H9 (cell line): Measurements from ENCODE around the gene KRT12. TPM values are rescaled to one million over a fixed set of nuclear protein-coding genes. Genes with fewer than 3 reads are reported as not detected.

Source experiments
- DNase-seq: peaks from one replicate; pipeline ENCODE4 v3.0.0-alpha.2; 2017
- H2AFZ ChIP-seq: one replicate; pipeline ENCODE4 v1.6.1; 2013; ENCODE audit warnings: mild to moderate bottlenecking, low read length, control low read depth, moderate library complexity
- H2AK5ac ChIP-seq: 2 replicates; pipeline ENCODE4 v1.6.1; 2013; ENCODE audit warnings: low read length, control low read depth, mixed read lengths; ENCODE audit not compliant: insufficient read length
- H2BK120ac ChIP-seq: one replicate; pipeline ENCODE4 v1.6.1; 2013; ENCODE audit warnings: low read depth, mild to moderate bottlenecking, low read length, control low read depth, inconsistent platforms; ENCODE audit not compliant: poor library complexity, severe bottlenecking
- H2BK12ac ChIP-seq: 2 replicates; pipeline ENCODE4 v1.6.1; 2013; ENCODE audit warnings: low read length, control low read depth, mixed read lengths, low read depth; ENCODE audit not compliant: insufficient read length
- H2BK15ac ChIP-seq: 2 replicates; pipeline ENCODE4 v1.6.1; 2013; ENCODE audit warnings: low read depth, low read length, control low read depth
- H2BK20ac ChIP-seq: one replicate; pipeline ENCODE4 v1.6.1; 2013; ENCODE audit warnings: low read depth, mild to moderate bottlenecking, low read length, control low read depth, inconsistent platforms; ENCODE audit not compliant: poor library complexity, severe bottlenecking
- H2BK5ac ChIP-seq: 2 replicates; pipeline ENCODE4 v1.6.1; 2013; ENCODE audit warnings: low read length, control low read depth, mixed read lengths; ENCODE audit not compliant: insufficient read length
- H3K14ac ChIP-seq: 2 replicates; pipeline ENCODE4 v1.6.1; 2013; ENCODE audit warnings: low read length, control low read depth; ENCODE audit not compliant: insufficient read depth
- H3K18ac ChIP-seq: 2 replicates; pipeline ENCODE4 v1.6.1; 2013; ENCODE audit warnings: low read depth, mild to moderate bottlenecking, mixed read lengths, low read length, control low read depth; ENCODE audit not compliant: insufficient read length
- H3K23ac ChIP-seq: 2 replicates; pipeline ENCODE4 v1.6.1; 2013; ENCODE audit warnings: low read length, control low read depth, mixed read lengths, low read depth; ENCODE audit not compliant: insufficient read length
- H3K23me2 ChIP-seq: 2 replicates; pipeline ENCODE4 v1.6.1; 2013; ENCODE audit warnings: low read depth, mild to moderate bottlenecking, mixed read lengths, low read length, control low read depth; ENCODE audit not compliant: insufficient read length, poor library complexity, severe bottlenecking
- H3K27ac ChIP-seq: 2 replicates; pipeline ENCODE4 v1.5.1; 2013; ENCODE audit warnings: low read length, control low read depth, mixed read lengths, low read depth; ENCODE audit not compliant: insufficient read length
- H3K27me3 ChIP-seq: 2 replicates; pipeline ENCODE4 v1.6.1; 2013; ENCODE audit warnings: low read length, control low read depth, inconsistent platforms; ENCODE audit not compliant: insufficient read depth
- H3K4ac ChIP-seq: 2 replicates; pipeline ENCODE4 v1.6.1; 2013; ENCODE audit warnings: low read depth, mild to moderate bottlenecking, control low read depth, inconsistent platforms, low read length, moderate library complexity
- H3K4me1 ChIP-seq: 2 replicates; pipeline ENCODE4 v1.6.1; 2013; ENCODE audit warnings: low read length, control low read depth, inconsistent platforms; ENCODE audit not compliant: insufficient read depth
- H3K4me2 ChIP-seq: 2 replicates; pipeline ENCODE4 v1.6.1; 2013; ENCODE audit warnings: low read length, control low read depth, mixed read lengths; ENCODE audit not compliant: insufficient read length, insufficient read depth
- H3K56ac ChIP-seq: 2 replicates; pipeline ENCODE4 v1.6.1; 2013; ENCODE audit warnings: low read depth, mild to moderate bottlenecking, mixed read lengths, low read length, control low read depth; ENCODE audit not compliant: insufficient read length
- H3K79me1 ChIP-seq: 2 replicates; pipeline ENCODE4 v1.6.1; 2013; ENCODE audit warnings: low read depth, mild to moderate bottlenecking, moderate library complexity, low read length, control low read depth, inconsistent platforms; ENCODE audit not compliant: insufficient read depth, poor library complexity, severe bottlenecking
- H3K79me2 ChIP-seq: 2 replicates; pipeline ENCODE4 v1.6.1; 2013; ENCODE audit warnings: low read length, control low read depth, inconsistent platforms; ENCODE audit not compliant: insufficient read depth
- H3K9ac ChIP-seq: 2 replicates; pipeline ENCODE4 v1.6.1; 2013; ENCODE audit warnings: low read length, control low read depth, mixed read lengths; ENCODE audit not compliant: insufficient read length; ENCODE audit errors: extremely low read depth
- H3K9me3 ChIP-seq: one replicate; pipeline ENCODE4 v1.6.1; 2013; ENCODE audit warnings: low read depth, low read length, inconsistent platforms; ENCODE audit not compliant: control insufficient read depth
- H3T11ph ChIP-seq: one replicate; pipeline ENCODE4 v1.6.1; 2013; ENCODE audit warnings: mild to moderate bottlenecking, low read length, control low read depth, inconsistent platforms
- H4K20me1 ChIP-seq: one replicate; pipeline ENCODE4 v1.6.1; 2013; ENCODE audit not compliant: control insufficient read depth, insufficient read length, insufficient read depth
- H4K5ac ChIP-seq: 2 replicates; pipeline ENCODE4 v1.6.1; 2013; ENCODE audit warnings: low read depth, mild to moderate bottlenecking, mixed read lengths, low read length, control low read depth; ENCODE audit not compliant: insufficient read length
- H4K8ac ChIP-seq: replicated peaks from 2 replicates; pipeline ENCODE4 v1.6.1; 2013; ENCODE audit warnings: low read length, control low read depth, mixed read lengths, low read depth; ENCODE audit not compliant: insufficient read length
- H4K91ac ChIP-seq: 2 replicates; pipeline ENCODE4 v1.6.1; 2013; ENCODE audit warnings: low read depth, mild to moderate bottlenecking, moderate library complexity, mixed read lengths, low read length, control low read depth; ENCODE audit not compliant: insufficient read length
- H3K27ac Mint-ChIP-seq, 3 experiments: 2 replicates in 2 of 3; 3 replicates in 1 of 3; pipeline ENCODE4 v1.8.0; 2020 to 2021; ENCODE audit warnings: mixed read lengths in 3 of 3, mild to moderate bottlenecking in 1 of 3, moderate library complexity in 1 of 3
- H3K27me3 Mint-ChIP-seq: 2 replicates; pipeline ENCODE4 v1.8.0; 2021; ENCODE audit warnings: low read depth, mild to moderate bottlenecking, moderate library complexity, mixed read lengths
- H3K36me3 Mint-ChIP-seq, 3 experiments: 2 replicates in 2 of 3; 3 replicates in 1 of 3; pipeline ENCODE4 v1.8.0; 2020 to 2021; ENCODE audit warnings: low read depth in 3 of 3, mixed read lengths in 3 of 3; ENCODE audit not compliant: insufficient read depth in 1 of 3
- H3K4me1 Mint-ChIP-seq, 2 experiments: 2 replicates each; pipeline ENCODE4 v1.8.0; 2020; ENCODE audit warnings: mixed read lengths in 2 of 2
- H3K4me3 Mint-ChIP-seq, 2 experiments: 2 replicates in 1 of 2; 3 replicates in 1 of 2; pipeline ENCODE4 v1.8.0; 2020 to 2021; ENCODE audit warnings: mild to moderate bottlenecking in 2 of 2, mixed read lengths in 2 of 2, moderate library complexity in 1 of 2
- H3K9me3 Mint-ChIP-seq, 2 experiments: 2 replicates in 1 of 2; 3 replicates in 1 of 2; pipeline ENCODE4 v1.8.0; 2020; ENCODE audit warnings: mild to moderate bottlenecking in 2 of 2, mixed read lengths in 2 of 2, moderate library complexity in 1 of 2
- CTCF ChIP-seq: fragments of 200-600 bp; sonication (generic); conservative IDR thresholded peaks from 3 replicates; pipeline ENCODE4 v1.8.0; 2021; ENCODE audit warnings: antibody characterized with exemption, mild to moderate bottlenecking
- WGBS: extraction: QIAGEN DNeasy Blood & Tissue Kit; methylation state at CpG from one replicate; pipeline ENCODE4 v1.1.7; 2013; ENCODE audit warnings: missing lambda C conversion rate, low lambda C conversion rate, mixed read lengths; ENCODE audit not compliant: insufficient read length; ENCODE audit errors: extremely low coverage; 5-methylcytosine and 5-hydroxymethylcytosine counted together
- total RNA-seq: library from RNA; stranded (reverse); gene quantifications from 2 replicates; pipeline ENCODE4 v1.2.1, GENCODE V29; 2021

The KRT12 gene
- total RNA-seq, 1 experiment from 2014 or later = not detected

GRCh38 chr17:40818733-40819527 lies 48.1 kb downstream of the KRT12 start:
- Histone ChIP-seq H3K4me1 (no peaks in the 10 kb centered on the region), H3K9me3 (no peaks in the 10 kb centered on the region), H3T11ph (no peak overlapping the region), H3K79me1 (no peaks in the 10 kb centered on the region), H4K91ac (no peak overlapping the region), H2BK20ac (no peak overlapping the region), H4K20me1 (no peaks in the 10 kb centered on the region), H2AFZ (peak overlapping the region; percentile 6), H3K23me2 (peaks cover 3% of the 10 kb centered on the region), H4K5ac (no peak overlapping the region), H3K27ac (no peak overlapping the region), H2AK5ac (no peak overlapping the region), H3K9ac (peak overlapping the region; percentile 19), H3K23ac (no peak overlapping the region), H3K79me2 (no peaks in the 10 kb centered on the region), H3K27me3 (no peaks in the 10 kb centered on the region), H3K18ac (no peak overlapping the region), H3K4me2 (peak overlapping the region; percentile 66), H4K8ac (no peak overlapping the region), H3K4ac (no peak overlapping the region), H3K14ac (no peak overlapping the region; the same call in 1 of the 2 replicates), H3K56ac (no peak overlapping the region), H2BK120ac (no peak overlapping the region), H2BK12ac (no peak overlapping the region), H2BK15ac (no peak overlapping the region), H2BK5ac (no peak overlapping the region)
- WGBS = no CpG with 5 or more reads among the region's 73 CpGs
- Mint-ChIP-seq H3K4me1 (peaks cover 0 to 8% of the 10 kb centered on the region in 2 experiments; a peak in 1 of 4 replicates), H3K9me3 (no peaks in the 10 kb centered on the region), H3K4me3 (peak overlapping the region; percentile 78 to 85), H3K27me3 (peaks cover 76% of the 10 kb centered on the region), H3K36me3 (peaks cover 0 to 13% (median 10%) of the 10 kb centered on the region in 3 experiments; a peak in 5 of 7 replicates), H3K27ac (peak overlapping the region; percentile 44 to 90 (median 88); a peak in 5 of 7 replicates)
- peak; percentile 90 for DNase-seq
- no peak for TF ChIP-seq CTCF
